ENCODE data around the gene NAP1L5. TPM values are rescaled to one million over a fixed set of nuclear protein-coding genes. Genes with fewer than 3 reads are reported as not detected.

NAP1L5 gene
- total and polyA plus RNA-seq, 2 donors (not counting 1 experiment from before 2014, with no cell fraction given), result 8.9 to 14.1 TPM

DNA sequence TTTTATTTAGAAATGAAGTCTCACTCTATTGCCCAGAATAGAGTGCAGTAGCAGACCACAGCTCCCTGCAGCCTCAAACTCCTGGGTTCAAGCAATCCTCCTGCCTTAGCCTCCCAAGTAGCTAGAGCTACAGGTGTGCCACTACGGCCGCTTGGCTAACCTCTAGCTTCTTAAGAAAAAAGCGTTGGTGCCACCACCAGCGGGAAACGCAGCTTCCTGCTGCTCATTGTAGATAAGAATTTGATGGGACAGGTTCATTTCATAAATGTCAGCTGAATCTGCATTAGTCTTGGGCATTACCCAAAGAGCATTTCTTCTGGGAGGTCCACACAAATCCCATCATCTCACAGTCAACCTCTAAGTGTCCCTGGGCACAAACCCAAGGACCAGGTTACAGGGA is 33.2 kb upstream of the NAP1L5 start:
- Histone ChIP-seq H3K27me3 (ENCODE audit: control insufficient read depth, insufficient read depth, low read length) (no peaks in the 10 kb centered on the region), H3K36me3 (ENCODE audit: control insufficient read depth, insufficient read depth, low read length) (peaks cover 8% of the 10 kb centered on the region), H3K79me2 (ENCODE audit: control insufficient read depth, insufficient read depth, low read length) (no peaks in the 10 kb centered on the region), H3K9ac (ENCODE audit: insufficient read depth, low read length) (no peak overlapping the region), H4K20me1 (ENCODE audit: control insufficient read depth, extremely low read depth, insufficient read depth, low read length) (no peaks in the 10 kb centered on the region), H3K9me3 (ENCODE audit: control insufficient read depth, insufficient read depth, low read depth, low read length) (no peaks in the 10 kb centered on the region), H3K4me2 (ENCODE audit: extremely low read depth, insufficient read depth, low read length) (no peak overlapping the region), H3K4me1 (ENCODE audit: control insufficient read depth, extremely low read depth, insufficient read depth, low read length) (peaks cover 7% of the 10 kb centered on the region), H3K27ac (ENCODE audit: insufficient read depth, low read length) (no peak overlapping the region), H2AFZ (ENCODE audit: low read length) (no peak overlapping the region), H3K4me3 (replicated peaks in 1 of 4; ENCODE audit: control extremely low read depth in 1 of 4, insufficient read depth in 1 of 4, low read depth in 3 of 4, low read length in 4 of 4) (no peak overlapping the region)
- no peak for DNase-seq (ENCODE audit: low read depth in 2 of 2)
- TF ChIP-seq, protein P1, sequence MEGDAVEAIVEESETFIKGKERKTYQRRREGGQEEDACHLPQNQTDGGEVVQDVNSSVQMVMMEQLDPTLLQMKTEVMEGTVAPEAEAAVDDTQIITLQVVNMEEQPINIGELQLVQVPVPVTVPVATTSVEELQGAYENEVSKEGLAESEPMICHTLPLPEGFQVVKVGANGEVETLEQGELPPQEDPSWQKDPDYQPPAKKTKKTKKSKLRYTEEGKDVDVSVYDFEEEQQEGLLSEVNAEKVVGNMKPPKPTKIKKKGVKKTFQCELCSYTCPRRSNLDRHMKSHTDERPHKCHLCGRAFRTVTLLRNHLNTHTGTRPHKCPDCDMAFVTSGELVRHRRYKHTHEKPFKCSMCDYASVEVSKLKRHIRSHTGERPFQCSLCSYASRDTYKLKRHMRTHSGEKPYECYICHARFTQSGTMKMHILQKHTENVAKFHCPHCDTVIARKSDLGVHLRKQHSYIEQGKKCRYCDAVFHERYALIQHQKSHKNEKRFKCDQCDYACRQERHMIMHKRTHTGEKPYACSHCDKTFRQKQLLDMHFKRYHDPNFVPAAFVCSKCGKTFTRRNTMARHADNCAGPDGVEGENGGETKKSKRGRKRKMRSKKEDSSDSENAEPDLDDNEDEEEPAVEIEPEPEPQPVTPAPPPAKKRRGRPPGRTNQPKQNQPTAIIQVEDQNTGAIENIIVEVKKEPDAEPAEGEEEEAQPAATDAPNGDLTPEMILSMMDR (conservative IDR thresholded peaks at IDR 0.05 in 1 of 2, IDR thresholded peaks at IDR 0.05 in 1 of 2; ENCODE audit: low read depth in 1 of 2, low read length in 2 of 2), result no peak
- TF ChIP-seq EZH2 (IDR thresholded peaks at IDR 0.05; ENCODE audit: low read length, missing control alignments), result no peak

DNA sequence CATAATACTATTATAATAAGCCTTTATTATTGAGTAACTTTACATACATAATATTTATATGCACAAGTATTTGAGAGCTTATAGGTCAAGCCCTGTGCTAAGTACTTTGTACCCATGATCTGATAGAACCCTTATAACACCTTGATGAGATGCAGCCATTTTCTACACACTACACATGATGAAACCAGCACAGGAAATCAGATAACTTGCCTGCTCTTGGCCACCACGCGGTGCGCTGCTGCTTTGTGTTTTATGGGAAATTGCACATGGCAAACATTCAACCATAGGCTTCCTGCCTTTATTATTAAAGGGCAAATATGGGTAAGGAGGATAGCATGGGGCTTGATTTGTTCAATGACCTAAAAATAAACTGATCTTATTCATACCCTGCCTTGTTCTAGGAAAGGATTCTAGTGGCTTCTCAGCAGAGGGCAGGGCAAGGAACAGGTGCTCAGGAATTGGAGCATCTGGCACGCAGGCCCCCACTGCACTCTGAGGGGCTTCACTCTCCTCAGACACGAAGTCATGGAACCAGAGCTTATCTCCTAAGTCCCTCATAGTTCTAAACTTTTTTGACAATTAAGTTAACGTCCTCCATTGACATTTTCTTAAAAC is 31.6 kb upstream of the NAP1L5 start:
- no peak overlapping the region for H3K4me3 ChIP-seq (replicated peaks in 1 of 4; ENCODE audit: control extremely low read depth in 1 of 4, insufficient read depth in 1 of 4, low read depth in 3 of 4, low read length in 4 of 4)
- peaks cover 8% of the 10 kb centered on the region for H3K36me3 ChIP-seq (ENCODE audit: control insufficient read depth, insufficient read depth, low read length)
- H3K27me3 ChIP-seq (ENCODE audit: control insufficient read depth, insufficient read depth, low read length), result no peaks in the 10 kb centered on the region
- no peaks in the 10 kb centered on the region for H3K9me3 ChIP-seq (ENCODE audit: control insufficient read depth, insufficient read depth, low read depth, low read length)
- no peak overlapping the region for H3K9ac ChIP-seq (ENCODE audit: insufficient read depth, low read length)
- TF ChIP-seq EZH2 (IDR thresholded peaks at IDR 0.05; ENCODE audit: low read length, missing control alignments), result no peak
- TF ChIP-seq, protein P1 (conservative IDR thresholded peaks at IDR 0.05 in 1 of 2, IDR thresholded peaks at IDR 0.05 in 1 of 2; ENCODE audit: low read depth in 1 of 2, low read length in 2 of 2), result no peak
- no peaks in the 10 kb centered on the region for H4K20me1 ChIP-seq (ENCODE audit: control insufficient read depth, extremely low read depth, insufficient read depth, low read length)
- no peak overlapping the region for H3K4me2 ChIP-seq (ENCODE audit: extremely low read depth, insufficient read depth, low read length)
- DNase-seq (ENCODE audit: low read depth in 2 of 2), result no peak
- no peak overlapping the region for H2AFZ ChIP-seq (ENCODE audit: low read length)
- H3K79me2 ChIP-seq (ENCODE audit: control insufficient read depth, insufficient read depth, low read length), result no peaks in the 10 kb centered on the region
- peaks cover 7% of the 10 kb centered on the region for H3K4me1 ChIP-seq (ENCODE audit: control insufficient read depth, extremely low read depth, insufficient read depth, low read length)
- no peak overlapping the region for H3K27ac ChIP-seq (ENCODE audit: insufficient read depth, low read length)

DNA sequence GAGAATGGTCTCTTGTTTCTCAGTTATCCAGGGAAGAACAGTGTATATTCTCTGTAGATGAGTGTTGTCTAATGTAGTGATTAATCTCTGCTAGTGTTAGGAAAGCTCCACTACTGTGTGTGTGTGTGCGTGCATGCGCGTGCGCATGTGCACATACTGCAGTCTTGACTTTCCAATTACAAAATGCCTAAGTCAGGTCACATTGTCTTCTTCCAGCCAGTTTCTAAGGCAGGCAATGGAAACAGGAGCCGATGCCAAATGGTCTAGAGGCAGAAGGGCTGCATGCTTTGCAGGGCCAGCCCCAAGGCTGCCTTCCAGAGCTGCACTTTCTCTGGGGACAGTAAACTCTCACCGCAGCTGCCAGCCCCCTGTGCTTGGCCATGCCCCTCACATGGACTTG is 30.5 kb upstream of the NAP1L5 start:
- H3K27ac ChIP-seq (ENCODE audit: insufficient read depth, low read length), result no peak overlapping the region
- no peaks in the 10 kb centered on the region for H4K20me1 ChIP-seq (ENCODE audit: control insufficient read depth, extremely low read depth, insufficient read depth, low read length)
- H3K9ac ChIP-seq (ENCODE audit: insufficient read depth, low read length), result no peak overlapping the region
- peaks cover 7% of the 10 kb centered on the region for H3K4me1 ChIP-seq (ENCODE audit: control insufficient read depth, extremely low read depth, insufficient read depth, low read length)
- H3K4me3 ChIP-seq (replicated peaks in 1 of 4; ENCODE audit: control extremely low read depth in 1 of 4, insufficient read depth in 1 of 4, low read depth in 3 of 4, low read length in 4 of 4), result no peak overlapping the region
- no peaks in the 10 kb centered on the region for H3K79me2 ChIP-seq (ENCODE audit: control insufficient read depth, insufficient read depth, low read length)
- H3K27me3 ChIP-seq (ENCODE audit: control insufficient read depth, insufficient read depth, low read length), result no peaks in the 10 kb centered on the region
- H3K36me3 ChIP-seq (ENCODE audit: control insufficient read depth, insufficient read depth, low read length), result peaks cover 8% of the 10 kb centered on the region
- TF ChIP-seq, protein P1 (conservative IDR thresholded peaks at IDR 0.05 in 1 of 2, IDR thresholded peaks at IDR 0.05 in 1 of 2; ENCODE audit: low read depth in 1 of 2, low read length in 2 of 2), result no peak
- TF ChIP-seq EZH2 (IDR thresholded peaks at IDR 0.05; ENCODE audit: low read length, missing control alignments), result no peak
- DNase-seq (ENCODE audit: low read depth in 2 of 2), result no peak
- H3K9me3 ChIP-seq (ENCODE audit: control insufficient read depth, insufficient read depth, low read depth, low read length), result no peaks in the 10 kb centered on the region
- no peak overlapping the region for H2AFZ ChIP-seq (ENCODE audit: low read length)
- H3K4me2 ChIP-seq (ENCODE audit: extremely low read depth, insufficient read depth, low read length), result no peak overlapping the region

All from fibroblast of lung (primary cell).